HEK293 (cell line): ENCODE results near the gene C6orf136.
A peak's percentile ranks its signal among the peaks of the same experiment; 100 is the strongest.

Source experiments
- GFI1B ChIP-seq: fragments of 450-650 bp; formaldehyde crosslinking; IDR thresholded peaks from 2 replicates; pipeline ENCODE4 v1.5.1; 2016; ENCODE audit warnings: missing biosample characterization, missing genetic modification characterization
- GLI2 ChIP-seq: fragments of 450-650 bp; formaldehyde crosslinking; IDR thresholded peaks from 2 replicates; pipeline ENCODE4; 2017; ENCODE audit warnings: missing biosample characterization, missing genetic modification characterization, low read depth, borderline replicate concordance
- GLIS2 ChIP-seq: fragments of 450-650 bp; formaldehyde crosslinking; IDR thresholded peaks from 2 replicates; pipeline ENCODE4 v1.5.1; 2016; ENCODE audit warnings: missing biosample characterization, missing genetic modification characterization
- KLF7 ChIP-seq: fragments of 450-650 bp; formaldehyde crosslinking; IDR thresholded peaks from 2 replicates; pipeline ENCODE4 v1.5.1; 2016; ENCODE audit warnings: missing biosample characterization, missing genetic modification characterization, borderline replicate concordance
- KLF9 ChIP-seq: fragments of 450-650 bp; formaldehyde crosslinking; IDR thresholded peaks from 2 replicates; pipeline ENCODE4 v1.5.1; 2016; ENCODE audit warnings: missing biosample characterization, missing genetic modification characterization, low read depth
- PRDM1 ChIP-seq: fragments of 450-650 bp; formaldehyde crosslinking; IDR thresholded peaks from 2 replicates; pipeline ENCODE4; 2016; ENCODE audit warnings: missing biosample characterization, missing genetic modification characterization
- RBAK ChIP-seq: fragments of 450-650 bp; formaldehyde crosslinking; IDR thresholded peaks from 2 replicates; pipeline ENCODE4 v1.5.1; 2016; ENCODE audit warnings: missing biosample characterization, missing genetic modification characterization
- SP7 ChIP-seq: fragments of 450-650 bp; formaldehyde crosslinking; IDR thresholded peaks from 2 replicates; pipeline ENCODE4 v1.5.1; 2016; ENCODE audit warnings: missing biosample characterization, missing genetic modification characterization
- TRIM28 ChIP-seq: IDR thresholded peaks from 2 replicates; pipeline ENCODE4 v1.6.1; 2011; ENCODE audit warnings: low read length, control low read depth, borderline replicate concordance
- TSHZ1 ChIP-seq: fragments of 450-650 bp; formaldehyde crosslinking; IDR thresholded peaks from 2 replicates; pipeline ENCODE4 v1.5.1; 2016; ENCODE audit warnings: missing biosample characterization, missing genetic modification characterization, borderline replicate concordance
- ZBTB21 ChIP-seq: fragments of 450-650 bp; formaldehyde crosslinking; IDR thresholded peaks from 2 replicates; pipeline ENCODE4 v1.5.1; 2017; ENCODE audit warnings: missing biosample characterization, missing genetic modification characterization
- ZFHX2 ChIP-seq: fragments of 450-650 bp; formaldehyde crosslinking; conservative IDR thresholded peaks from 2 replicates; pipeline ENCODE4 v1.5.1; 2016; ENCODE audit warnings: missing biosample characterization, missing genetic modification characterization
- ZNF10 ChIP-seq: fragments of 450-650 bp; formaldehyde crosslinking; IDR thresholded peaks from 2 replicates; pipeline ENCODE4 v1.5.1; 2017; ENCODE audit warnings: missing biosample characterization, missing genetic modification characterization
- ZNF157 ChIP-seq: fragments of 450-650 bp; formaldehyde crosslinking; IDR thresholded peaks from 2 replicates; pipeline ENCODE4 v1.5.1; 2016; ENCODE audit warnings: missing biosample characterization, missing genetic modification characterization
- ZNF335 ChIP-seq: fragments of 450-650 bp; formaldehyde crosslinking; conservative IDR thresholded peaks from 2 replicates; pipeline ENCODE4 v1.5.1; 2016; ENCODE audit warnings: missing biosample characterization, missing genetic modification characterization
- ZNF404 ChIP-seq: fragments of 450-650 bp; formaldehyde crosslinking; IDR thresholded peaks from 2 replicates; pipeline ENCODE4 v1.5.1; 2017; ENCODE audit warnings: missing biosample characterization, missing genetic modification characterization
- ZNF664 ChIP-seq: fragments of 450-650 bp; formaldehyde crosslinking; IDR thresholded peaks from 2 replicates; pipeline ENCODE4 v1.5.1; 2016; ENCODE audit warnings: missing biosample characterization, missing genetic modification characterization
- ZNF677 ChIP-seq: fragments of 450-650 bp; IDR thresholded peaks from 2 replicates; pipeline ENCODE4 v1.5.0; 2018; ENCODE audit warnings: missing biosample characterization, mild to moderate bottlenecking, missing genetic modification characterization, moderate library complexity
- ZNF692 ChIP-seq: fragments of 450-650 bp; formaldehyde crosslinking; IDR thresholded peaks from 2 replicates; pipeline ENCODE4 v1.5.1; 2016; ENCODE audit warnings: missing biosample characterization, missing genetic modification characterization
- ZNF707 ChIP-seq: fragments of 450-650 bp; formaldehyde crosslinking; IDR thresholded peaks from 2 replicates; pipeline ENCODE4 v1.5.1; 2016; ENCODE audit warnings: missing biosample characterization, missing genetic modification characterization
- ZNF776 ChIP-seq: fragments of 450-650 bp; formaldehyde crosslinking; IDR thresholded peaks from 2 replicates; pipeline ENCODE4 v1.5.0; 2017; ENCODE audit warnings: missing biosample characterization, missing genetic modification characterization, borderline replicate concordance
- ZNF837 ChIP-seq: fragments of 450-650 bp; formaldehyde crosslinking; IDR thresholded peaks from 2 replicates; pipeline ENCODE4 v1.5.1; 2016; ENCODE audit warnings: missing biosample characterization, missing genetic modification characterization
- TF ChIP-seq, protein P1 (sequence below): fragments of 450-650 bp; formaldehyde crosslinking; IDR thresholded peaks from 2 replicates; pipeline ENCODE4 v1.5.1; 2016; ENCODE audit warnings: missing biosample characterization, missing genetic modification characterization
- TF ChIP-seq, protein P2 (sequence below): fragments of 450-650 bp; formaldehyde crosslinking; IDR thresholded peaks from 2 replicates; pipeline ENCODE4 v1.5.1; 2016; ENCODE audit warnings: missing biosample characterization, missing genetic modification characterization
- TF ChIP-seq, protein P3 (sequence below): fragments of 450-650 bp; formaldehyde crosslinking; IDR thresholded peaks from 2 replicates; pipeline ENCODE4 v1.5.1; 2017; ENCODE audit warnings: missing biosample characterization, missing genetic modification characterization
- TF ChIP-seq, protein P4 (sequence below): fragments of 450-650 bp; formaldehyde crosslinking; conservative IDR thresholded peaks from 2 replicates; pipeline ENCODE4 v1.5.1; 2016; ENCODE audit warnings: low read depth, missing biosample characterization, missing genetic modification characterization

Gene C6orf136

GRCh38 chr6:30690403-30691207 lies 43.7 kb downstream of the C6orf136 start, which contains the start of gene NRM (continued):
- TF ChIP-seq ZNF335 (tag by site-specific recombination) (peak; percentile 76), KLF9 (tag by site-specific recombination) (peak; percentile 97), ZFHX2 (0 out of 2 replicates have a peak, but pooled peaks have one; percentile 10), TRIM28 (no peak), ZNF677 (no peak), ZNF837 (tag by site-specific recombination) (no peak), KLF7 (tag by site-specific recombination) (peak; percentile 46; the same call in 1 of the 2 replicates), ZNF157 (tag by site-specific recombination) (no peak), SP7 (tag by site-specific recombination) (0 out of 2 replicates have a peak, but pooled peaks have one; percentile 46), ZNF707 (tag by site-specific recombination) (no peak), ZBTB21 (no peak), ZNF692 (no peak), GLI2 (tag by site-specific recombination) (no peak), RBAK (tag by site-specific recombination) (no peak), ZNF664 (tag by site-specific recombination) (no peak), GFI1B (tag by site-specific recombination) (no peak), ZNF10 (tag by site-specific recombination) (no peak), GLIS2 (tag by site-specific recombination) (no peak), TSHZ1 (tag by site-specific recombination) (no peak), ZNF404 (no peak), ZNF776 (no peak), PRDM1 (tag by site-specific recombination) (no peak)
- TF ChIP-seq, protein P1, sequence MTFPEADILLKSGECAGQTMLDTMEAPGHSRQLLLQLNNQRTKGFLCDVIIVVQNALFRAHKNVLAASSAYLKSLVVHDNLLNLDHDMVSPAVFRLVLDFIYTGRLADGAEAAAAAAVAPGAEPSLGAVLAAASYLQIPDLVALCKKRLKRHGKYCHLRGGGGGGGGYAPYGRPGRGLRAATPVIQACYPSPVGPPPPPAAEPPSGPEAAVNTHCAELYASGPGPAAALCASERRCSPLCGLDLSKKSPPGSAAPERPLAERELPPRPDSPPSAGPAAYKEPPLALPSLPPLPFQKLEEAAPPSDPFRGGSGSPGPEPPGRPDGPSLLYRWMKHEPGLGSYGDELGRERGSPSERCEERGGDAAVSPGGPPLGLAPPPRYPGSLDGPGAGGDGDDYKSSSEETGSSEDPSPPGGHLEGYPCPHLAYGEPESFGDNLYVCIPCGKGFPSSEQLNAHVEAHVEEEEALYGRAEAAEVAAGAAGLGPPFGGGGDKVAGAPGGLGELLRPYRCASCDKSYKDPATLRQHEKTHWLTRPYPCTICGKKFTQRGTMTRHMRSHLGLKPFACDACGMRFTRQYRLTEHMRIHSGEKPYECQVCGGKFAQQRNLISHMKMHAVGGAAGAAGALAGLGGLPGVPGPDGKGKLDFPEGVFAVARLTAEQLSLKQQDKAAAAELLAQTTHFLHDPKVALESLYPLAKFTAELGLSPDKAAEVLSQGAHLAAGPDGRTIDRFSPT (tag by site-specific recombination), result no peak
- TF ChIP-seq, protein P2, sequence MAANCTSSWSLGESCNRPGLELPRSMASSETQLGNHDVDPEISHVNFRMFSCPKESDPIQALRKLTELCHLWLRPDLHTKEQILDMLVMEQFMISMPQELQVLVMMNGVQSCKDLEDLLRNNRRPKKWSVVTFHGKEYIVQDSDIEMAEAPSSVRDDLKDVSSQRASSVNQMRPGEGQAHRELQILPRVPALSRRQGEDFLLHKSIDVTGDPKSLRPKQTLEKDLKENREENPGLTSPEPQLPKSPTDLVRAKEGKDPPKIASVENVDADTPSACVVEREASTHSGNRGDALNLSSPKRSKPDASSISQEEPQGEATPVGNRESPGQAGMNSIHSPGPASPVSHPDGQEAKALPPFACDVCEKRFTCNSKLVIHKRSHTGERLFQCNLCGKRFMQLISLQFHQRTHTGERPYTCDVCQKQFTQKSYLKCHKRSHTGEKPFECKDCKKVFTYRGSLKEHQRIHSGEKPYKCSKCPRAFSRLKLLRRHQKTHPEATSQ, result no peak
- TF ChIP-seq, protein P3, sequence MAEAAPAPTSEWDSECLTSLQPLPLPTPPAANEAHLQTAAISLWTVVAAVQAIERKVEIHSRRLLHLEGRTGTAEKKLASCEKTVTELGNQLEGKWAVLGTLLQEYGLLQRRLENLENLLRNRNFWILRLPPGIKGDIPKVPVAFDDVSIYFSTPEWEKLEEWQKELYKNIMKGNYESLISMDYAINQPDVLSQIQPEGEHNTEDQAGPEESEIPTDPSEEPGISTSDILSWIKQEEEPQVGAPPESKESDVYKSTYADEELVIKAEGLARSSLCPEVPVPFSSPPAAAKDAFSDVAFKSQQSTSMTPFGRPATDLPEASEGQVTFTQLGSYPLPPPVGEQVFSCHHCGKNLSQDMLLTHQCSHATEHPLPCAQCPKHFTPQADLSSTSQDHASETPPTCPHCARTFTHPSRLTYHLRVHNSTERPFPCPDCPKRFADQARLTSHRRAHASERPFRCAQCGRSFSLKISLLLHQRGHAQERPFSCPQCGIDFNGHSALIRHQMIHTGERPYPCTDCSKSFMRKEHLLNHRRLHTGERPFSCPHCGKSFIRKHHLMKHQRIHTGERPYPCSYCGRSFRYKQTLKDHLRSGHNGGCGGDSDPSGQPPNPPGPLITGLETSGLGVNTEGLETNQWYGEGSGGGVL, result peak; percentile 89
- TF ChIP-seq, protein P4, sequence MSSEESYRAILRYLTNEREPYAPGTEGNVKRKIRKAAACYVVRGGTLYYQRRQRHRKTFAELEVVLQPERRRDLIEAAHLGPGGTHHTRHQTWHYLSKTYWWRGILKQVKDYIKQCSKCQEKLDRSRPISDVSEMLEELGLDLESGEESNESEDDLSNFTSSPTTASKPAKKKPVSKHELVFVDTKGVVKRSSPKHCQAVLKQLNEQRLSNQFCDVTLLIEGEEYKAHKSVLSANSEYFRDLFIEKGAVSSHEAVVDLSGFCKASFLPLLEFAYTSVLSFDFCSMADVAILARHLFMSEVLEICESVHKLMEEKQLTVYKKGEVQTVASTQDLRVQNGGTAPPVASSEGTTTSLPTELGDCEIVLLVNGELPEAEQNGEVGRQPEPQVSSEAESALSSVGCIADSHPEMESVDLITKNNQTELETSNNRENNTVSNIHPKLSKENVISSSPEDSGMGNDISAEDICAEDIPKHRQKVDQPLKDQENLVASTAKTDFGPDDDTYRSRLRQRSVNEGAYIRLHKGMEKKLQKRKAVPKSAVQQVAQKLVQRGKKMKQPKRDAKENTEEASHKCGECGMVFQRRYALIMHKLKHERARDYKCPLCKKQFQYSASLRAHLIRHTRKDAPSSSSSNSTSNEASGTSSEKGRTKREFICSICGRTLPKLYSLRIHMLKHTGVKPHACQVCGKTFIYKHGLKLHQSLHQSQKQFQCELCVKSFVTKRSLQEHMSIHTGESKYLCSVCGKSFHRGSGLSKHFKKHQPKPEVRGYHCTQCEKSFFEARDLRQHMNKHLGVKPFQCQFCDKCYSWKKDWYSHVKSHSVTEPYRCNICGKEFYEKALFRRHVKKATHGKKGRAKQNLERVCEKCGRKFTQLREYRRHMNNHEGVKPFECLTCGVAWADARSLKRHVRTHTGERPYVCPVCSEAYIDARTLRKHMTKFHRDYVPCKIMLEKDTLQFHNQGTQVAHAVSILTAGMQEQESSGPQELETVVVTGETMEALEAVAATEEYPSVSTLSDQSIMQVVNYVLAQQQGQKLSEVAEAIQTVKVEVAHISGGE, result peak; percentile 93
